K562 (cell line): Measurements from ENCODE around the gene ABHD16B. TPM values are rescaled to one million over a fixed set of nuclear protein-coding genes. Genes with fewer than 3 reads are reported as not detected.
A peak's percentile ranks its signal among the peaks of the same experiment; 100 is the strongest.

Experiments
- COPS2 ChIP-seq: fragments of 450-650 bp; conservative IDR thresholded peaks from 2 replicates; pipeline ENCODE4 v1.6.1; 2016; ENCODE audit warnings: mild to moderate bottlenecking, moderate library complexity
- FOXJ3 ChIP-seq: sonication (generic); formaldehyde crosslinking; IDR thresholded peaks from 2 replicates; pipeline ENCODE4 v1.4.0; 2020; ENCODE audit warnings: mild to moderate bottlenecking, missing genetic modification reagents
- GMEB1 ChIP-seq: fragments of 250-450 bp; sonication (Bioruptor Pico); IDR thresholded peaks from 2 replicates; pipeline ENCODE4 v1.4.0; 2020; ENCODE audit warnings: mild to moderate bottlenecking
- HDAC1 ChIP-seq, 2 experiments: fragments of 450-650 bp; IDR thresholded peaks; 2 replicates each; pipeline ENCODE4 v1.6.1; 2016 to 2017; ENCODE audit warnings: inconsistent platforms in 1 of 2, mild to moderate bottlenecking in 1 of 2, moderate library complexity in 1 of 2
- HDAC8 ChIP-seq: fragments of 450-650 bp; IDR thresholded peaks from 2 replicates; pipeline ENCODE4 v1.6.1; 2016; ENCODE audit warnings: mild to moderate bottlenecking, missing genetic modification characterization, moderate library complexity, missing compliant biosample characterization
- HMGN3 ChIP-seq: IDR thresholded peaks from 2 replicates; pipeline ENCODE4 v1.6.1; 2011; ENCODE audit warnings: borderline replicate concordance, low read depth, mild to moderate bottlenecking, mixed read lengths, low read length; ENCODE audit not compliant: insufficient read length; ENCODE audit errors: extremely low read depth
- MAFF ChIP-seq: IDR thresholded peaks from 2 replicates; pipeline ENCODE4 v1.6.1; 2012; ENCODE audit warnings: low read length, improper control_type of control experiment
- MAX ChIP-seq: sonication (generic); formaldehyde crosslinking; IDR thresholded peaks from 2 replicates; pipeline ENCODE4 v1.9.0; 2022; ENCODE audit warnings: mild to moderate bottlenecking, missing genetic modification reagents
- NRF1 ChIP-seq, 2 experiments: fragments of 450-650 bp; IDR thresholded peaks in 1 of 2; conservative IDR thresholded peaks in 1 of 2; 2 replicates each; pipeline ENCODE4 v1.6.1; 2014; ENCODE audit warnings: mild to moderate bottlenecking in 2 of 2
- POLR2G ChIP-seq: fragments of 200-400 bp; formaldehyde crosslinking; IDR thresholded peaks from 2 replicates; pipeline ENCODE4 v1.6.1; 2017; ENCODE audit warnings: low read depth, mild to moderate bottlenecking, antibody characterized with exemption, low read length, moderate library complexity
- RBM34 ChIP-seq: fragments of 200-400 bp; formaldehyde crosslinking; IDR thresholded peaks from 2 replicates; pipeline ENCODE4 v1.6.1; 2018; ENCODE audit warnings: low read length, borderline replicate concordance; ENCODE audit not compliant: insufficient read depth
- SRF ChIP-seq, 2 experiments: fragments of 250-450, 450-650 bp in 1 of 2; sonication (Bioruptor Pico) in 1 of 2; sonication (generic) in 1 of 2; formaldehyde crosslinking; IDR thresholded peaks; 2 replicates each; pipeline versions ENCODE4 v1.5.0 to v1.5.1; 2020 to 2022; ENCODE audit warnings: mild to moderate bottlenecking in 1 of 2, missing genetic modification reagents in 1 of 2
- TBP ChIP-seq: optimal IDR thresholded peaks from 2 replicates; pipeline ENCODE3; 2011; ENCODE audit warnings: low read depth, low read length, improper control_type of control experiment
- ZNF589 ChIP-seq: fragments of 200-800 bp; sonication (Bioruptor generic); IDR thresholded peaks from 2 replicates; pipeline ENCODE4 v1.6.1; 2016; ENCODE audit warnings: low read depth, missing genetic modification characterization, missing compliant biosample characterization
- ZNF740 ChIP-seq, 3 experiments: fragments of 200-800 bp in 1 of 3; sonication (Bioruptor generic) in 1 of 3; sonication (generic) in 1 of 3; formaldehyde crosslinking in 1 of 3; IDR thresholded peaks; 2 replicates each; pipeline versions ENCODE4 v1.6.1 to v1.8.0; 2016 to 2022; ENCODE audit warnings: mild to moderate bottlenecking in 2 of 3, missing compliant biosample characterization in 2 of 3, missing genetic modification characterization in 2 of 3, missing genetic modification reagents in 1 of 3
- polyA plus RNA-seq, 8 experiments: library from polyadenylated mRNA; depleted of rRNA in 4 of 8; stranded (reverse) in 5 of 8; unstranded in 3 of 8; fragments of >200 nt; fragmentation: Nextera tagmentation in 2 of 8; fragmentation: Illumina TruSeq in 1 of 8; extraction: Ambion mirVana in 2 of 8; extraction: Trizol in 1 of 8; gene quantifications; 2 replicates each; pipeline versions ENCODE4 v1.2.1 to v1.2.3, GENCODE V29; 2011 to 2014; ENCODE audit warnings: inconsistent platforms in 1 of 8, missing spikeins in 1 of 8
- total RNA-seq, 7 experiments: library from RNA; depleted of rRNA in 6 of 7; stranded (reverse); fragments of >200 nt in 6 of 7; fragmentation: Illumina TruSeq in 2 of 7; extraction: Trizol in 2 of 7; gene quantifications; 2 replicates each; pipeline versions ENCODE4 v1.2.1 to v1.2.3, GENCODE V29; 2011 to 2021; ENCODE audit warnings: low replicate concordance in 1 of 7
- TF ChIP-seq, protein P1 (sequence below): fragments of 250-450 bp; sonication (Bioruptor Pico); IDR thresholded peaks from 2 replicates; pipeline ENCODE4 v1.8.0; 2021; ENCODE audit warnings: mild to moderate bottlenecking, moderate library complexity
- TF ChIP-seq, protein P2 (sequence below): fragments of 450-650 bp; IDR thresholded peaks from 2 replicates; pipeline ENCODE4 v1.6.1; 2018; ENCODE audit not compliant: partially characterized antibody

The ABHD16B gene
- total and polyA plus RNA-seq, 9 of the 15 experiments (the other 6 are each of a cell fraction or from before 2014, with no cell fraction given), result not detected

- TF ChIP-seq HDAC1 (IDR thresholded peaks at IDR 0.05), result peak in 1 of 2 experiments; percentile 60; a peak in 1 of 4 replicates
- no peak for TF ChIP-seq MAFF
- TF ChIP-seq RBM34, result peak; percentile 40; the same call in 1 of the 2 replicates
- TF ChIP-seq HDAC8 (tag), result no peak
- peak; percentile 97 to 98 for TF ChIP-seq NRF1 (conservative IDR thresholded peaks at IDR 0.05 in 1 of 2, IDR thresholded peaks at IDR 0.05 in 1 of 2)
- TF ChIP-seq, protein P1, sequence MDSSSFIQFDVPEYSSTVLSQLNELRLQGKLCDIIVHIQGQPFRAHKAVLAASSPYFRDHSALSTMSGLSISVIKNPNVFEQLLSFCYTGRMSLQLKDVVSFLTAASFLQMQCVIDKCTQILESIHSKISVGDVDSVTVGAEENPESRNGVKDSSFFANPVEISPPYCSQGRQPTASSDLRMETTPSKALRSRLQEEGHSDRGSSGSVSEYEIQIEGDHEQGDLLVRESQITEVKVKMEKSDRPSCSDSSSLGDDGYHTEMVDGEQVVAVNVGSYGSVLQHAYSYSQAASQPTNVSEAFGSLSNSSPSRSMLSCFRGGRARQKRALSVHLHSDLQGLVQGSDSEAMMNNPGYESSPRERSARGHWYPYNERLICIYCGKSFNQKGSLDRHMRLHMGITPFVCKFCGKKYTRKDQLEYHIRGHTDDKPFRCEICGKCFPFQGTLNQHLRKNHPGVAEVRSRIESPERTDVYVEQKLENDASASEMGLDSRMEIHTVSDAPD (CRISPR knock-in tag), result no peak
- TF ChIP-seq, protein P2, sequence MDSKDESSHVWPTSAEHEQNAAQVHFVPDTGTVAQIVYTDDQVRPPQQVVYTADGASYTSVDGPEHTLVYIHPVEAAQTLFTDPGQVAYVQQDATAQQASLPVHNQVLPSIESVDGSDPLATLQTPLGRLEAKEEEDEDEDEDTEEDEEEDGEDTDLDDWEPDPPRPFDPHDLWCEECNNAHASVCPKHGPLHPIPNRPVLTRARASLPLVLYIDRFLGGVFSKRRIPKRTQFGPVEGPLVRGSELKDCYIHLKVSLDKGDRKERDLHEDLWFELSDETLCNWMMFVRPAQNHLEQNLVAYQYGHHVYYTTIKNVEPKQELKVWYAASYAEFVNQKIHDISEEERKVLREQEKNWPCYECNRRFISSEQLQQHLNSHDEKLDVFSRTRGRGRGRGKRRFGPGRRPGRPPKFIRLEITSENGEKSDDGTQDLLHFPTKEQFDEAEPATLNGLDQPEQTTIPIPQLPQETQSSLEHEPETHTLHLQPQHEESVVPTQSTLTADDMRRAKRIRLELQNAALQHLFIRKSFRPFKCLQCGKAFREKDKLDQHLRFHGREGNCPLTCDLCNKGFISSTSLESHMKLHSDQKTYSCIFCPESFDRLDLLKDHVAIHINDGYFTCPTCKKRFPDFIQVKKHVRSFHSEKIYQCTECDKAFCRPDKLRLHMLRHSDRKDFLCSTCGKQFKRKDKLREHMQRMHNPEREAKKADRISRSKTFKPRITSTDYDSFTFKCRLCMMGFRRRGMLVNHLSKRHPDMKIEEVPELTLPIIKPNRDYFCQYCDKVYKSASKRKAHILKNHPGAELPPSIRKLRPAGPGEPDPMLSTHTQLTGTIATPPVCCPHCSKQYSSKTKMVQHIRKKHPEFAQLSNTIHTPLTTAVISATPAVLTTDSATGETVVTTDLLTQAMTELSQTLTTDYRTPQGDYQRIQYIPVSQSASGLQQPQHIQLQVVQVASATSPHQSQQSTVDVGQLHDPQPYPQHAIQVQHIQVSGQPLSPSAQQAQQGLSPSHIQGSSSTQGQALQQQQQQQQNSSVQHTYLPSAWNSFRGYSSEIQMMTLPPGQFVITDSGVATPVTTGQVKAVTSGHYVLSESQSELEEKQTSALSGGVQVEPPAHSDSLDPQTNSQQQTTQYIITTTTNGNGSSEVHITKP, result peak; percentile 76
- TF ChIP-seq HMGN3, result peak; percentile 74
- peak; percentile 66 for TF ChIP-seq POLR2G
- peak; percentile 89 for TF ChIP-seq MAX (CRISPR knock-in tag)
- no peak for TF ChIP-seq FOXJ3 (CRISPR knock-in tag)
- TF ChIP-seq ZNF589 (CRISPR knock-in tag), result peak; percentile 48; the same call in 1 of the 2 replicates
- TF ChIP-seq ZNF740 (CRISPR knock-in tag; IDR thresholded peaks at IDR 0.05), result no peak
- no peak for TF ChIP-seq ZNF740 (tag; IDR thresholded peaks at IDR 0.05)
- TF ChIP-seq TBP, result peak; percentile 50
- no peak for TF ChIP-seq COPS2
- TF ChIP-seq GMEB1, result peak; percentile 97
- peak in 1 of 2 experiments; percentile 46; a peak in 1 of 4 replicates for TF ChIP-seq SRF (CRISPR knock-in tag; IDR thresholded peaks at IDR 0.05)
These were observed 33.3 kb downstream of the ABHD16B start, which contains the start of gene DNAJC5 (continued) for GRCh38 chr20:63894358-63895201.
